Measurements from ENCODE around the gene SAMM50. TPM values are rescaled to one million over a fixed set of nuclear protein-coding genes. Genes with fewer than 3 reads are reported as not detected.
"Not testable (repeated sequence)": the region's sequence is repeated elsewhere in the genome, so short reads cannot be mapped to it uniquely, and the experiment has no call there.

The SAMM50 gene
- polyA plus RNA-seq, 1 experiment = 61.7 TPM

GRCh38 chr22:44012162-44012561 lies 56.9 kb downstream of the SAMM50 start:
- no peak overlapping the region for H3K27ac ChIP-seq (ENCODE audit: low read depth, low read length)
- H3K9me3 ChIP-seq (ENCODE audit: control insufficient read depth, insufficient read depth, low read length) = no peaks in the 10 kb centered on the region
- no peak overlapping the region for H3K4me3 ChIP-seq (ENCODE audit: low read depth, low read length)
- POLR2A ChIA-PET = no interaction called here
- TF ChIP-seq CTCF (IDR thresholded peaks at IDR 0.05; ENCODE audit: low read depth, low read length) = no peak
- CTCF ChIA-PET = no interaction called here
- no peak for DNase-seq (ENCODE audit: low read depth, low spot score)
- H3K27me3 ChIP-seq (ENCODE audit: control insufficient read depth, insufficient read depth, low read length) = no peaks in the 10 kb centered on the region

- H3K27me3 ChIP-seq (ENCODE audit: control insufficient read depth, insufficient read depth, low read length) = no peaks in the 10 kb centered on the region
- H3K9me3 ChIP-seq (ENCODE audit: control insufficient read depth, insufficient read depth, low read length) = no peaks in the 10 kb centered on the region
- CTCF ChIA-PET = interaction anchor here (0.6 kb wide), 2 partner anchors 19 to 80 kb away, joined by 3 read pairs; no protein-coding TSS in a partner anchor
- H3K4me3 ChIP-seq (ENCODE audit: low read depth, low read length) = no peak overlapping the region
- DNase-seq (ENCODE audit: low read depth, low spot score) = no peak
- no peak overlapping the region for H3K27ac ChIP-seq (ENCODE audit: low read depth, low read length)
- POLR2A ChIA-PET = no interaction called here
- TF ChIP-seq CTCF (IDR thresholded peaks at IDR 0.05; ENCODE audit: low read depth, low read length) = no peak
Measured at GRCh38 chr22:44012591-44012990, 57.3 kb downstream of the SAMM50 start.

- Histone ChIP-seq H3K4me3 (ENCODE audit: low read depth, low read length) (no peak overlapping the region), H3K27ac (ENCODE audit: low read depth, low read length) (no peak overlapping the region), H3K9me3 (ENCODE audit: control insufficient read depth, insufficient read depth, low read length) (no peaks in the 10 kb centered on the region), H3K27me3 (ENCODE audit: control insufficient read depth, insufficient read depth, low read length) (no peaks in the 10 kb centered on the region)
- no peak for DNase-seq (ENCODE audit: low read depth, low spot score)
- CTCF ChIA-PET = interaction anchor here (0.7 kb wide), 1 partner anchor 21 kb away, joined by 3 read pairs; no protein-coding TSS in a partner anchor
- POLR2A ChIA-PET = no interaction called here
- no peak for TF ChIP-seq CTCF (IDR thresholded peaks at IDR 0.05; ENCODE audit: low read depth, low read length)
Measured at GRCh38 chr22:44014241-44014640, 59.0 kb downstream of the SAMM50 start.

GRCh38 chr22:44016586-44016985 lies 61.3 kb downstream of the SAMM50 start:
- H3K9me3 ChIP-seq (ENCODE audit: control insufficient read depth, insufficient read depth, low read length); DNase-seq (ENCODE audit: low read depth, low spot score); POLR2A ChIA-PET; H3K27me3 ChIP-seq (ENCODE audit: control insufficient read depth, insufficient read depth, low read length); H3K4me3 ChIP-seq (ENCODE audit: low read depth, low read length); CTCF ChIA-PET; H3K27ac ChIP-seq (ENCODE audit: low read depth, low read length): not testable (repeated sequence)

GRCh38 chr22:44018594-44018993 lies 63.4 kb downstream of the SAMM50 start:
- Histone ChIP-seq H3K4me3 (ENCODE audit: low read depth, low read length) (no peak overlapping the region), H3K9me3 (ENCODE audit: control insufficient read depth, insufficient read depth, low read length) (no peaks in the 10 kb centered on the region), H3K27me3 (ENCODE audit: control insufficient read depth, insufficient read depth, low read length) (no peaks in the 10 kb centered on the region), H3K27ac (ENCODE audit: low read depth, low read length) (no peak overlapping the region)
- ChIA-PET CTCF (no interaction called here), POLR2A (no interaction called here)
- no peak for TF ChIP-seq CTCF (IDR thresholded peaks at IDR 0.05; ENCODE audit: low read depth, low read length)
- no peak for DNase-seq (ENCODE audit: low read depth, low spot score)

- TF ChIP-seq CTCF (IDR thresholded peaks at IDR 0.05; ENCODE audit: low read depth, low read length) = no peak
- H3K27ac ChIP-seq (ENCODE audit: low read depth, low read length) = no peak overlapping the region
- DNase-seq (ENCODE audit: low read depth, low spot score) = no peak
- H3K27me3 ChIP-seq (ENCODE audit: control insufficient read depth, insufficient read depth, low read length) = no peaks in the 10 kb centered on the region
- H3K4me3 ChIP-seq (ENCODE audit: low read depth, low read length) = no peak overlapping the region
- ChIA-PET POLR2A (no interaction called here), CTCF (no interaction called here)
- no peaks in the 10 kb centered on the region for H3K9me3 ChIP-seq (ENCODE audit: control insufficient read depth, insufficient read depth, low read length)
Measured at GRCh38 chr22:44019416-44019815, 64.2 kb downstream of the SAMM50 start.

Data from AG04450 (cell line).